Pons (tissue), 1 donor: ENCODE results near the gene MX2.

Experiments used
- DNase-seq: peaks from one replicate; pipeline ENCODE4 v3.0.0-alpha.2; 2016; ENCODE audit warnings: low spot score

Gene MX2

DNA sequence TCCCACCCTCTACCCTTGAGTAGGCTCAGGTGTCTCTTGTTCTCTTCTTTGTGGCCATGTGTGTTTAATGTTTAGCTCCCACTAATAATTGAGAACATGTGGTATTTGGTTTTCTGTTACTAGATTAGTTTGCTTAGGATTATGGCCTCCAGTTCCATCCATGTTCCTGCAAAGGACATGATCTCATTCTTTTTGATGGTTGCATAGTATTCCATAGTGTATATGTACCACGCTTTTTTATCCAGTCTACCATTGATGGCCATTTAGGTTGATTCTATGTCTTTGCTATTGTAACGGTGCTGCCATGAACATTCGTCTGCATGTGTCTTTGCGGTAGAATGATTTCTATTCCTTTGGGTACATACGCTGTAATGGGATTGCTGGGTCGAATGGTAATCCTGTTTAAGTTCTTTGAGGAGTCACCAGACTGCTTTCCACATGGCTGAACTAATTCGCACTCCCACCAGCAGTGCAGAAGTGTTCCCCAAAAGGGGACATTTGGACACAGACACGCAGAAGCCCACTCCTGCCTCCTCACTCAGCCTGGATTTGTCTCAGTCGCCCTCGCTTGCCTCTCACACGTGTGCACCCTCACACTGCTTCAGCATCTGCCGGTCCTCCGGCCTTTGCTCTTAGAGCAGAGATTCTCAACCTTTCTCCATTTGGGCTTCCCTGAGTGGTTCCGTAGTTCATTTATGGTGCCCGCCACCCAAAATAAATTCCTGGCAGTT lies 3.7 kb downstream of the MX2 start:
- DNase-seq: no peak

DNA sequence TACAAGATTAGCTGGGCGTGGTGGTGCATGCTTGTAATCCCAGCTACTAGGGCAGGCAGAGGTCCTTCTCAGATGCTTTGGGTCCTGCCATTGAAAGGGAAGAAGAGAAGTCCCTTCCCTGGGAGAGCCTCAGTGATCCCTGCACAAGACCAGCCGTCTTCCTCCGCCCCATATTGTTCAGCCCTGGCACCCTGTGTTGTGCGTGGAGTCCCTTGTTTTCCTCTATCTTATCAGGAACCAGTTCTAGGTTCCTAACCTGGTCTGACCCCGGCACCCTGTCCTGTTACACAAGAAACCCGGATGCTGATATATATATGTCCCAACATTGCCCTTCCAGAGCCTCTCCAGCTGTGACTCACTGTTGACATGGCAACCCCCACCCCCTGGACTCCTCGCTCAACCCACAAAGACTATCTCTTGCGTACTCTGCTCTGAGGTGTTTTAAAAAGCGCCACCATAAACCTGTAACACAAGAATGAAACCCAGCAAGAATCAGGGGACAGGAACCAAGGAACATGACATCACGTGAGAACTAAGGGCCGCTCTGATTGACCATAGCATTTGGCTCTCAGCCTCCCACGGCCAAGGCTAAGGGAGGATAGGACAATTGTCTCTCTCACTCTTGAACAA lies 4.8 kb downstream of the MX2 start:
- DNase-seq: no peak

- no peak for DNase-seq
Measured at GRCh38 chr21:41367301-41367944, 5.6 kb downstream of the MX2 start.

DNA sequence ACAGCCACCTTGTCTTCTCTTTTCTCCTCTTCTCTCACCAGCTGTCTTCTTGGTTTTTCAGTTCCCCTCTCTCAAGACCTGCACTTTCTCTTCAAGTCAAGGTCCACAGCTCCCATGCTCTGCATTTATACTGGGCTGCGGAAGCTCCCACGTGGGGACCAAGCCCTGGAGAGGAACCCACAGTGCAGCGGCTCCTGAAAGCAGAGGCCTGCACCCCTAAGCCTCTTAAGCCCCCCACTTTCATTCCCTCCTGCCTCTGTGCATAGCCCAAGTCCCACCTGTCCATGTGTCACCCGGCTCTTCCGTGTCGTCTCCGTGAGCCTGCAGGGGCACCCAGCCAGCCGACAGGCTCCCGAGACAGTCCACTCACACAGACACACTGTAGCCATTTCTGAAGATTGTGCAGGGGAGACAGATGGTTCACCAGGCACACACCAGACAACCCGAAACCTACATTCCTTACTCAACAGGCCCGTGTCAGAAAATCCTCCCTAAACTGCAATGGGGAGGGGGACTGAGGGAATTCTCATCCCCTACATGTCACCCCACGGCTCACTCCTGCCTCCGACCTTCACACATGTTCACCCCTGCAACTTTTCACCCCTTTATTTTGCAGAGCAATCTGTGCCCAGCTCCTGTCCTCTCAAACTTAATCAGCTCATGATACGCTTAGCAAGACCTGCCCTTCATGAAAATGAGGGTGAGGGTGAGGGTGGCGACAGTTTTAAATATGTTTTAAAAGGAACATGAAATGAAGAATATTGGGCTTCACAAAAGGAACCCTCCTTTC lies 6.3 kb downstream of the MX2 start:
- peak; percentile 25 for DNase-seq

DNA sequence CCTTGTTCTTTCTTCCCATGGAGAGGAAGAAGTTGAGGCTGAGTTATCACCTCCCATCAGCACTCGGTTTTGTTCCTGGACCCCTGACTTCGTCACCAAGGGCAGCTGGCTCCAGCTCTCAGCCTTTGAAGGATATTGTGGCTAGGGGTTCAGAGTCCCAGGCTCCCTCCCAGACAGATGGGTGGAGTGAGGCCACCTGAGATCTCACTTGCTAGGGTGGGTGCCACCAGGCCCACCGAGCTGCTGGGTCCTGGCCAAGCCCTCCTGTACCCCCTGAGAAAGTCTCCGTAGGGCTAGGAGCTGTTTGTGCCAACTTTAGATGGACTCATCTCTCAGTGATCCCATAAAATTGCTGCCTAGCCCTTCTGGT lies 6.9 kb downstream of the MX2 start:
- no peak for DNase-seq

DNA sequence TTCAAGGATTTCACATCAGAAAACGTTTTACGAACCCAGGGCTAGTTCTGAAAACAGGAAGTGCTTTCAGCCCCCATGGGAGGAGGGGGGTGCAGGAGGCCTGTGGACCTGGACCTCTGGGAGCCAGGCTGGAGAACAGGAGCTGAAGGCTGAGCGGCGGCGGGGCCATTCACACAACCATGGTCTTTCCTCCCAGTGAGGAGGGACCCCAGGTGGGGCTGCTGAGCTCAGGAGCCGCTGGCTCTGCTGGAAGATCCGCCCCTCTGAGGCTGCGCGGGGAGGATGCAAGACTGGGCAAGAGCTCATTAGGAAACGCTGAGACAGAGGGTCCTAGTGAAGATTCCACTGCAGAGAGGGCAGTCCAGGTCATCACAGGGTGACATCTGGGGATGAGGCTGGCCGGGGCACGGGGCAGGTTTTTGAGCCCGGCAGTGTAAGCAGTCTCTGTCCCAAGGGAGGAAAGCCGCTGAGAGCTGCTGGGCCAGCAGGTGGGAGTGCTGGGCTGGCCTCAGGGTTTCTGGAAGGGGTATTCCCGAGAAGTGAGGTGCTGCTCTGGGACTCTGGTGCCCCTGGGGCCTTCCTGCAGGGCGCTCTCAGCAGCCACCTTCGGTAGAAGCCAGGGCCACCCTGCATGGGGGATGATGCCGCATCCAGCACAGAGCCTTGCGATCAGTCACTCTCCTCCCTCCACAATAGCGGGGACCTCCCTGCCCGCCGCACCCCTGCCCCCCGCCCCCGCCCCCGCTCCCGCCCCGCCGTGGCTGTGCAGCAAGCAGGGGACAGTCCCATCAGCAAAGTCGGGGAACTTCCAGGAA lies 7.5 kb downstream of the MX2 start:
- no peak for DNase-seq

DNA sequence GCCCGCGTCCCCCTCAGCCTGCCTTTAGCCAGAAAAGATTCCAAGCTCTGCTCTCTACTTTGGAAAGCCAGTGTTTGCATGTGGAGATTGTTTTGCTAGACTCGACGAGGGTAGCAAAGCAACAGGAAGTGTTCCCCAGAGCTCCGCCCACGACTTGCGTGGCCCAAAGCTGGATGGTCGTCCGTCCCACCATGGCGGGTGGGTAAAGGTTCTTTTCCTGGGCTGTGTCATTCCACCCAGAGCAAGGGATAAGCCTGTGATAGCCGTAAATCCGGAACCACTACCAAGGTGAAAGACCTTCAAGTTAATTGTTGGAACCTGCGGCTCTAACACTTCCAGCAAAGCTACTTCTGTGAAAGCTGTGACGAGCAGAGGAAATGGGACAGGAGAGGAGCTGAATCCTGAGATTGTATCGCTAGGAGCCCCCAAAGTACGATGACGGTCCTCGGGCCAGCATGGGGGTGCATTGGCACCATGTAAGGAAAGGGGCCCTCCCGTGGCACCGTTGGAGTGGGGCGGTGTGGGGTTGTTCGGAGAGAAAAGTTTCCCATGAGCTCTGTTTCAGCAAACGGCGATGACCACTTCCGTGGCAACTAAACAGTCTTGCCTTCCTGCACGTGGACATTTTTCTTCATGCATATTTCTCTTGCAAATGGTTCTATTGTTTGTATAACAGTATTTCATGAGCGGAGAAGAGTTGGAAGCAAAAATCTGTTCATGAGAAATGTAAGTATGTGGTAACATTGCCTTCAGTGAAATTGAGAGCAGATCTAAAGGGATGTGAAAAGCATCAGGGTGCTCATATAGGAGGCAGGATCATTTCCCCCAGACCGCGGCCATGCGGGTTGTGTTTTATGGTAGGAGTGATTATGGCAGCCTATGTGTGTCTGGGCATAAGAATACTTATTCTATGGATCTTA lies 8.4 kb downstream of the MX2 start:
- no peak for DNase-seq

GRCh38 chr21:41370840-41371684 lies 9.2 kb downstream of the MX2 start:
- DNase-seq: no peak

GRCh38 chr21:41371685-41372030 lies 9.8 kb downstream of the MX2 start:
- no peak for DNase-seq

DNA sequence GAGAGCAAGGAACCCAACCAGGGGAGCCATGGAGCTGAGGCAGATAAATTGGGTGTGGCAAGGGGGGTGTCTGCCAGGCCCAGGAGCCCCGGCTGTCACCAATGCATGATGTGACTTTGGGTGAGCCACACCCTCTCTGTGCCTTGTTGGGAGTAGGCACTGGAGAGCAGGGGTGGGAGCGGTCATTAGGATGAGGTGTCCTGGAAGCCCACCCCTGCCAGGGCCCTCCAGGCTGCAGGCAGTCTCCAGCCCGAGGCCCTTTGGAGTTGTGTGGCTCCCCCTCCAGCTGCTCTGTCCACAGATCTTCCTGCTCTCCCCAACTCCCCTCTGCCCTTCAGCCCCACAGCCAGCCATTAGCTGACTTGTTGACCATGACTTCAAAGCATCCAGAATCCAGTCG lies 11.4 kb downstream of the MX2 start:
- DNase-seq: no peak

GRCh38 chr21:41373763-41374162 lies 11.9 kb downstream of the MX2 start:
- no peak for DNase-seq

- DNase-seq: no peak
Measured at GRCh38 chr21:41374177-41374712, 12.4 kb downstream of the MX2 start.

- DNase-seq: no peak
Measured at GRCh38 chr21:41374867-41375533, 13.2 kb downstream of the MX2 start.

GRCh38 chr21:41375875-41376274 lies 14.0 kb downstream of the MX2 start:
- DNase-seq: no peak

DNA sequence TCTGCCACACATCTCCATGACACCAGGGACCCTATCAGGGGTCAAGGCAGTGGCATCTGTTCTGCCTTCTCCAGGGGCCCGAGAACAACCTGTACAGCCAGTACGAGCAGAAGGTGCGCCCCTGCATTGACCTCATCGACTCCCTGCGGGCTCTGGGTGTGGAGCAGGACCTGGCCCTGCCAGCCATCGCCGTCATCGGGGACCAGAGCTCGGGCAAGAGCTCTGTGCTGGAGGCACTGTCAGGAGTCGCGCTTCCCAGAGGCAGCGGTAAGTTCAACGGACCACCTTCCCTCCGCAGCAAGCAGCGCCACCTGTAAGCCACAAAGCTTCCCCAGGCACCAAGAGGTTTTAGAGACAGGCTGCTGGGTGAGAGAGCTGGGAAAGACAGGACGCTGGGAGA lies 15.9 kb downstream of the MX2 start:
- no peak for DNase-seq

- DNase-seq: no peak
Measured at GRCh38 chr21:41378849-41379248, 17.0 kb downstream of the MX2 start.

- DNase-seq: no peak
Measured at GRCh38 chr21:41379901-41380300, 18.1 kb downstream of the MX2 start.

DNA sequence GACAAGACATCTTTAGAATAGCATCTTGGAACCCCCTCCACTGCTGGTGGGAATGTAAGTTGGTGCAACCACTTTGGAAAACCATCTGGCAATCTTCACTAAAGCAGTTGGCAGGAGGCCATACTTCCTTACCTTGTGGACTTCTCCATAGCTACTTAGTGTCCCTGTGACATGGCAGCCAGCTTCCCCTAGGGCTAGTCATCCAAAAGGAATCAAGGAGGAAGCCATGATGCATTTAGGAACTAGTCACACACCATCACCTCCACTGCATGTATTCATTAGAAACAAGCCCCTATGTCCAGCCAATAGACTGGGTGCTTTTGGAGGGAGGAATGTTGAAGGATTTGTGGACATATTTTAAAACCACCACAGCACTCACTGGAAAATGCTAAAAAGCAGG lies 19.9 kb downstream of the MX2 start:
- no peak for DNase-seq
